ENCODE measurements around the gene ECE1.
A peak's percentile ranks its signal among the peaks of the same experiment; 100 is the strongest.
"Not testable (repeated sequence)": the region's sequence is repeated elsewhere in the genome, so short reads cannot be mapped to it uniquely, and the experiment has no call there.

ECE1 gene

GRCh38 chr1:21246905-21247642 is 43.2 kb downstream of the ECE1 start:
- DNase-seq, result no peak

GRCh38 chr1:21245688-21246229 is 44.5 kb downstream of the ECE1 start:
- DNase-seq, result no peak

- DNase-seq, result no peak
Measured at GRCh38 chr1:21244986-21245687, 45.1 kb downstream of the ECE1 start.

GRCh38 chr1:21244154-21244553 is 46.1 kb downstream of the ECE1 start:
- no peak for DNase-seq

GRCh38 chr1:21242846-21243245 is 47.4 kb downstream of the ECE1 start:
- DNase-seq, result no peak

GRCh38 chr1:21241771-21242581 is 48.3 kb downstream of the ECE1 start:
- DNase-seq, result no peak

GRCh38 chr1:21240706-21241105 is 49.6 kb downstream of the ECE1 start:
- DNase-seq, result no peak

GRCh38 chr1:21239221-21239620 is 51.0 kb downstream of the ECE1 start:
- no peak for DNase-seq

GRCh38 chr1:21238141-21238800 is 52.0 kb downstream of the ECE1 start:
- DNase-seq, result no peak

GRCh38 chr1:21237446-21238088 is 52.7 kb downstream of the ECE1 start:
- no peak for DNase-seq

GRCh38 chr1:21236178-21236577 is 54.1 kb downstream of the ECE1 start:
- DNase-seq, result no peak

GRCh38 chr1:21234779-21235178 is 55.5 kb downstream of the ECE1 start:
- no peak for DNase-seq

GRCh38 chr1:21233490-21233889 is 56.8 kb downstream of the ECE1 start:
- no peak for DNase-seq

- peak; percentile 51 for DNase-seq
Measured at GRCh38 chr1:21232044-21232443, 58.2 kb downstream of the ECE1 start.

GRCh38 chr1:21229246-21230000 is 60.8 kb downstream of the ECE1 start:
- no peak for DNase-seq

- not testable (repeated sequence) for DNase-seq
Measured at GRCh38 chr1:21228224-21228623, 62.0 kb downstream of the ECE1 start.

- DNase-seq, result no peak
Measured at GRCh38 chr1:21225065-21225464, 65.2 kb downstream of the ECE1 start.

- no peak for DNase-seq
Measured at GRCh38 chr1:21220815-21221214, 69.4 kb downstream of the ECE1 start.

GRCh38 chr1:21219674-21220073 is 70.6 kb downstream of the ECE1 start:
- no peak for DNase-seq

- peak; percentile 29 for DNase-seq
Measured at GRCh38 chr1:21217812-21218596, 72.3 kb downstream of the ECE1 start.
